Measurements from ENCODE around the gene SPTBN2.
A peak's percentile ranks its signal among the peaks of the same experiment; 100 is the strongest.

SPTBN2 gene

GRCh38 chr11:66723693-66724092 is 5.3 kb downstream of the SPTBN2 start:
- DNase-seq: no peak

- no peak for DNase-seq
Measured at GRCh38 chr11:66722745-66723651, 6.0 kb downstream of the SPTBN2 start.

- DNase-seq: no peak
Measured at GRCh38 chr11:66721939-66722338, 7.1 kb downstream of the SPTBN2 start.

GRCh38 chr11:66720899-66721470 is 8.0 kb downstream of the SPTBN2 start:
- DNase-seq: no peak

GRCh38 chr11:66720223-66720898 is 8.7 kb downstream of the SPTBN2 start:
- peak; percentile 64 for DNase-seq

- no peak for DNase-seq
Measured at GRCh38 chr11:66719111-66719872, 9.7 kb downstream of the SPTBN2 start.

- peak; percentile 40 for DNase-seq
Measured at GRCh38 chr11:66718320-66718971, 10.6 kb downstream of the SPTBN2 start.

- DNase-seq: no peak
Measured at GRCh38 chr11:66717925-66718319, 11.1 kb downstream of the SPTBN2 start.

- no peak for DNase-seq
Measured at GRCh38 chr11:66716996-66717395, 12.0 kb downstream of the SPTBN2 start.

GRCh38 chr11:66715346-66716085 is 13.5 kb downstream of the SPTBN2 start:
- DNase-seq: no peak

GRCh38 chr11:66713746-66714480 is 15.1 kb downstream of the SPTBN2 start:
- DNase-seq: no peak

GRCh38 chr11:66710384-66710930 is 18.6 kb downstream of the SPTBN2 start:
- no peak for DNase-seq

GRCh38 chr11:66708701-66709100 is 20.3 kb downstream of the SPTBN2 start:
- no peak for DNase-seq

- no peak for DNase-seq
Measured at GRCh38 chr11:66708094-66708493, 20.9 kb downstream of the SPTBN2 start.

GRCh38 chr11:66707486-66707885 is 21.5 kb downstream of the SPTBN2 start:
- no peak for DNase-seq

- no peak for DNase-seq
Measured at GRCh38 chr11:66706989-66707388, 22.0 kb downstream of the SPTBN2 start.

GRCh38 chr11:66705587-66706335 is 23.3 kb downstream of the SPTBN2 start:
- no peak for DNase-seq

GRCh38 chr11:66704659-66705360 is 24.2 kb downstream of the SPTBN2 start:
- no peak for DNase-seq

Measured in eye (tissue), 1 donor.